Measurements from ENCODE around the gene PPARGC1A. TPM values are rescaled to one million over a fixed set of nuclear protein-coding genes. Genes with fewer than 3 reads are reported as not detected.

The PPARGC1A gene
- total and polyA plus RNA-seq, 7 donors = 7.8 to 89.3 (median 37.2) TPM

DNA sequence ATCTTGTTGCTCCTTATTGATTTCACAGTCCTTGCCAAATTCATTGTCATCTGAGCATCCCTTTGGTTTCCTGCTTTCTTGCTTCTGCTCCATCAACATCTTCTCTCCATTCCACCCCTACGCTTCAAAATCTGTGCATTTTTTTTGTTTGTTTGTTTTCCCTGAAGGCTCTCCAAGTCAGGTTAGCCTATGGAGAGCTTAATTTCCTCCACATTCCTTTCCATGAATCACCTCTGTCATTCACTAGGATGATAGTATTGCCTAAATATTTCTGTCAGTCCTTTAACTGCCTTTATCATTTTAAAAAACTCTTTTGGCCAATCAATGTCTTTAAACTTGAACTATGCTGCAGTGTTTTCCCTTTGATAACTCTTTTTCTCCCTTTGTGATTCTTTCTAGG lies 67.7 kb downstream of the PPARGC1A start:
- H3K4me1 ChIP-seq = peaks cover 23% of the 10 kb centered on the region
- H3K9me3 ChIP-seq = no peaks in the 10 kb centered on the region
- intact Hi-C loops (cut with DNase I) = no loop called here
- peaks cover 13 to 54% of the 10 kb centered on the region in 2 donors for H3K36me3 ChIP-seq (ENCODE audit: insufficient read depth in 1 of 2, low read depth in 1 of 2)
- DNase-seq = no peak
- no peak overlapping the region for H3K4me3 ChIP-seq
- no peak overlapping the region for H3K27ac ChIP-seq
- no peak for ATAC-seq
- H3K27me3 ChIP-seq (ENCODE audit: insufficient read depth in 3 of 3, low read length in 2 of 3) = no peaks in the 10 kb centered on the region
- TF ChIP-seq, protein P1, sequence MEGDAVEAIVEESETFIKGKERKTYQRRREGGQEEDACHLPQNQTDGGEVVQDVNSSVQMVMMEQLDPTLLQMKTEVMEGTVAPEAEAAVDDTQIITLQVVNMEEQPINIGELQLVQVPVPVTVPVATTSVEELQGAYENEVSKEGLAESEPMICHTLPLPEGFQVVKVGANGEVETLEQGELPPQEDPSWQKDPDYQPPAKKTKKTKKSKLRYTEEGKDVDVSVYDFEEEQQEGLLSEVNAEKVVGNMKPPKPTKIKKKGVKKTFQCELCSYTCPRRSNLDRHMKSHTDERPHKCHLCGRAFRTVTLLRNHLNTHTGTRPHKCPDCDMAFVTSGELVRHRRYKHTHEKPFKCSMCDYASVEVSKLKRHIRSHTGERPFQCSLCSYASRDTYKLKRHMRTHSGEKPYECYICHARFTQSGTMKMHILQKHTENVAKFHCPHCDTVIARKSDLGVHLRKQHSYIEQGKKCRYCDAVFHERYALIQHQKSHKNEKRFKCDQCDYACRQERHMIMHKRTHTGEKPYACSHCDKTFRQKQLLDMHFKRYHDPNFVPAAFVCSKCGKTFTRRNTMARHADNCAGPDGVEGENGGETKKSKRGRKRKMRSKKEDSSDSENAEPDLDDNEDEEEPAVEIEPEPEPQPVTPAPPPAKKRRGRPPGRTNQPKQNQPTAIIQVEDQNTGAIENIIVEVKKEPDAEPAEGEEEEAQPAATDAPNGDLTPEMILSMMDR (IDR thresholded peaks at IDR 0.05) = no peak
- WGBS, 3 donors = 94 to 100% (median 95%) methylated on average over 1 of the region's 1 CpG

DNA sequence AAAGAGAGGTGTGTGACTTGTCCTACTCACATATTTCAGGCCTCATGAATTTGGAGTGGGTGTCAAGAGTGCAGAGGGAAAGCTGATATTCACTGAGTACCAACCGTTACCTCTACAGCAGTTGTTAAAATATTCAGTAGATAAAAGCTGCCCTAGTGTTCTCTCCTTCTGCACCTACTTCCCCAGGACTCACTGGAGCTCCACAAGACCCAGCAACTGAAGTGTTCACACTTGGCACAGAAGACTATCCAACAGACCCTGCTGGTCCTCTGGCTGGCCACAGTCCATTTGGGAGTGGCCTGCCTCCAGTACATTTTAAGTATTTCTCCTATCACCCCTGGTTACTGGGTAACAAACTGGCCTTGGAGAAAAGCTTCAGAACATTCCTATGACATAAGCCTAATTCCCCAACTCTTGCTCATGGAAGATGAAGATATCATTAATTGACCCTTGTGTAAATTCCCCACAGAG lies 70.8 kb downstream of the PPARGC1A start:
- Histone ChIP-seq H3K4me3 (no peak overlapping the region), H3K27ac (no peak overlapping the region), H3K4me1 (peaks cover 33% of the 10 kb centered on the region), H3K27me3 (ENCODE audit: insufficient read depth in 3 of 3, low read length in 2 of 3) (no peaks in the 10 kb centered on the region), H3K36me3 (ENCODE audit: insufficient read depth in 1 of 2, low read depth in 1 of 2) (peaks cover 8 to 31% of the 10 kb centered on the region in 2 donors), H3K9me3 (no peaks in the 10 kb centered on the region)
- 19 to 33% (median 30%) methylated on average over 1 of the region's 1 CpG for WGBS, 3 donors
- intact Hi-C loops (cut with DNase I) = no loop called here
- DNase-seq (no peak), ATAC-seq (peak in 3 of 4 donors; percentile 19 to 23 (median 22))
- TF ChIP-seq, protein P1 (IDR thresholded peaks at IDR 0.05) = no peak

DNA sequence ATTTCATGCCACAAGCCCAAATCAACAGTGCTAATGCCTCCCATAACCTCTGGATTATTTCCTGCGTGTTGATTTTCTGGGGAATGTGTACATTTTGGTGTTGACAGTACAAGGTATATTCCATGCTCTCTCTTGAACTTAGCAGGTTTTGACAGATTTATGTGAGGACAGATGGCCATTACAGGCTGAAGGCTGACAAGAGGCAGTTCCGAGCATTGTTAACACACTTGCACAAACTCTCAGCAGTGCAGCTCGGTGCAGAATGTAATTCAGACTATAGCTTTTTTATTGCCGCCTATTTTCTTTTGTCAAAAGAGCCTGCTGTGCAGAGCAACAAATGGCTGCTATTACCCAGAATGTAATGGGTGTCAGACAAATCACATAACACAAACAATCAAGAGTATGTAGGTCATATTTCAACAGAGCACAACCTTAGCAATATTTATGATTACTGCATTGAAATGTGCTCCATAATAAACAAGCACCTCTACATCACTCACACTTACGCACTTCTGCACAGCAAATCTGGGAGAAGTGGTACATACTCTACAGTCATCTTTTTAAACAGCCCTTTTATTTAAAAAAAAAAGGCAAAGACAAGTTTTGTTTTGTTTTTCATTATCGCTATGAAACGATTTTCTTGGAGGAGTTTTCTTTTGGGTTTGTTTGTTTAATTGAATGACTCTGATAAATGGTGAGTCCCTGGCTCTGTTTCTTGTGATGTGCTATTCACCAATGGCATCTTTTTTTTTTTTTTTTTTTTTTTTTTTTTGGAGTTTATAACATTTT lies 71.6 kb downstream of the PPARGC1A start:
- DNase-seq (no peak), ATAC-seq (peak in 2 of 4 donors; percentile 58 to 63)
- H3K27ac ChIP-seq = peak overlapping the region; percentile 34
- intact Hi-C loops (cut with DNase I) = no loop called here
- TF ChIP-seq, protein P1 (IDR thresholded peaks at IDR 0.05) = no peak
- H3K4me1 ChIP-seq = peaks cover 33% of the 10 kb centered on the region
- peaks cover 7 to 32% of the 10 kb centered on the region in 2 donors for H3K36me3 ChIP-seq (ENCODE audit: insufficient read depth in 1 of 2, low read depth in 1 of 2)
- no peaks in the 10 kb centered on the region for H3K9me3 ChIP-seq
- WGBS, 3 donors = 43 to 58% (median 52%) methylated on average over 7 of the region's 7 CpGs
- no peaks in the 10 kb centered on the region for H3K27me3 ChIP-seq (ENCODE audit: insufficient read depth in 3 of 3, low read length in 2 of 3)
- H3K4me3 ChIP-seq = no peak overlapping the region

DNA sequence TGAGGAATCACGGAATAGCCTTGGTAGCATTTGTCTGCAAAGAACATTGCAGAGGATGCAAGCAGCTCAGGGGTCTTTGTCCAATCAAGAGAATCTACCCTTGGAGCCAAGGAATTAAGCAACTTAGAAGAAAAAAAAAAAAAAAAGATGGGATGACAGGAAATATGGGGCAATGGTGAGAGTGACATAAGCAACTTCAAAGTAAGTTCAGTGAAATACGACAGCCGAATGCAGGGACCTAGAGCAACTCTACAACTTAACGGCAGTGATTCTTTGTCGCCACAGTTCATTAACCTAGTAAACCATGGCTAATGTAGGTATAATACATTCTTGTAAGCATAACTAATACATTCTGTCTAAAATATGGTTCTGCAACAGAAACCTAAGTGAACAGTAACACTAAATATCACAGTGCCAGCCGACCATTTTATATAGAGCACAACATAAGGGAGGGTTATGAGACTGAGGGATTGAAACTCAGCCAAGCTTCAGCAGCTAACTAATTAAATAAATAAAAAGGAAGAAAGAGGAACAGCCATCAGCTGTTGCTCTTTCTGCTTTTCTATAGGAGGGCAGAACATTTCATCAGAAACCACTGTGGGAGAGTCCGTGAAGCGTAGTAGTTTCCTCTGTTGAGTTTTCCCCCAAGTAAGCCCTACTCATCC lies 74.7 kb downstream of the PPARGC1A start:
- Histone ChIP-seq H3K9me3 (no peaks in the 10 kb centered on the region), H3K36me3 (ENCODE audit: insufficient read depth in 1 of 2, low read depth in 1 of 2) (peaks cover 0 to 44% of the 10 kb centered on the region in 2 donors), H3K4me3 (no peak overlapping the region), H3K4me1 (peaks cover 33% of the 10 kb centered on the region), H3K27me3 (ENCODE audit: insufficient read depth in 3 of 3, low read length in 2 of 3) (no peaks in the 10 kb centered on the region), H3K27ac (no peak overlapping the region)
- WGBS, 3 donors = 73 to 79% (median 73%) methylated on average over 8 of the region's 8 CpGs
- ATAC-seq (peak in 1 of 4 donors; percentile 20), DNase-seq (no peak)
- intact Hi-C loops (cut with DNase I) = no loop called here
- TF ChIP-seq, protein P1 (IDR thresholded peaks at IDR 0.05) = no peak
